Cardiac fibroblast (primary cell): Measurements from ENCODE around the gene FKBP11.
A peak's percentile ranks its signal among the peaks of the same experiment; 100 is the strongest.

ENCODE experiments used
- DNase-seq, 2 donors: peaks; one replicate each; pipeline versions ENCODE4 v3.0.0 to v3.0.0-alpha.2; 2010; ENCODE audit warnings: low read depth in 2 of 2
- H3K4me3 ChIP-seq, 2 donors: replicated peaks in 1 of 2; 1 replicate in 1 of 2; 2 replicates in 1 of 2; pipeline ENCODE4 v1.5.1; 2011; ENCODE audit warnings: low read depth in 2 of 2, low read length in 2 of 2, mild to moderate bottlenecking in 2 of 2, moderate library complexity in 1 of 2
- CTCF ChIP-seq: IDR thresholded peaks from one replicate; pipeline ENCODE4 v1.5.1; 2011; ENCODE audit warnings: low read depth, mild to moderate bottlenecking, low read length, inconsistent platforms

The FKBP11 gene

DNA sequence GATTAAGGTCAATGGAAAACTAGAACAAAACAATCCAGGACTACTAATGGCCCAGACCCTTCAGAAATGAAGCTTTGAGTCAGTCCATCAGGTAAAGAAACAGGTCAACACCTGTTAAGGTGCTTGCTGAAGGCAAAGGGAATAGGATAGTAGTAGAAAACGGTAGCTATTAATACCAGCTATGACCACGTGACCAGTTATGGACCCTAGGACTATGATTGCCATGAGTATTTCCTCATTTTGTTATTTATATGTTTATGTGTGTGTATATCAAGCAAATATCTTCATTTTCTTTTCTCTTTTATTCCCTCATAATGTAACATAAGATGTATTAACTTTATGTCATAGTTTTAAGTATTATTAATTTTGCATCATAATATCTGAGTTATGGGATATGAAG, 25.6 kb downstream of the FKBP11 start:
- TF ChIP-seq CTCF = no peak
- no peak for DNase-seq

DNA sequence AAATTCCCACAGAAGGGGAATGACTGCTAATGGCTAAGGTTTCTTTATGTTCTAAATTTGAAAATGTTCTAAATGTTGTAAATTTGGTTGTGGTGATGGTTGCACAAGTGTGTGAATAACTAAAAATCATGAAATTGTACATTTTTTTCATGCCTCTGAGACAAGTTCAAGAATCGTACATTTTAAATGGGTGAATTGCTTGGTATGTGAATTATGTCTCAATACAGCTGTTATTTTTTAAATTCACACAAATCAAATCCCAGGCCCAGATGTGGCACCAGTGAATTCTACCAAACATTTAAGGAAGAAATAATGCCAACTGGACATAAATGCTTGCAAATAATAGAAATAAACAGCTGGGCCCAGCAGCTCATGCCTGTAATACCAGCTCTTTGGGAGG, 31.0 kb downstream of the FKBP11 start:
- H3K4me3 ChIP-seq = no peak overlapping the region
- DNase-seq = no peak
- TF ChIP-seq CTCF = no peak

More for the DNA sequence above, 25.6 kb downstream of the FKBP11 start:
- H3K4me3 ChIP-seq = no peak overlapping the region

DNA sequence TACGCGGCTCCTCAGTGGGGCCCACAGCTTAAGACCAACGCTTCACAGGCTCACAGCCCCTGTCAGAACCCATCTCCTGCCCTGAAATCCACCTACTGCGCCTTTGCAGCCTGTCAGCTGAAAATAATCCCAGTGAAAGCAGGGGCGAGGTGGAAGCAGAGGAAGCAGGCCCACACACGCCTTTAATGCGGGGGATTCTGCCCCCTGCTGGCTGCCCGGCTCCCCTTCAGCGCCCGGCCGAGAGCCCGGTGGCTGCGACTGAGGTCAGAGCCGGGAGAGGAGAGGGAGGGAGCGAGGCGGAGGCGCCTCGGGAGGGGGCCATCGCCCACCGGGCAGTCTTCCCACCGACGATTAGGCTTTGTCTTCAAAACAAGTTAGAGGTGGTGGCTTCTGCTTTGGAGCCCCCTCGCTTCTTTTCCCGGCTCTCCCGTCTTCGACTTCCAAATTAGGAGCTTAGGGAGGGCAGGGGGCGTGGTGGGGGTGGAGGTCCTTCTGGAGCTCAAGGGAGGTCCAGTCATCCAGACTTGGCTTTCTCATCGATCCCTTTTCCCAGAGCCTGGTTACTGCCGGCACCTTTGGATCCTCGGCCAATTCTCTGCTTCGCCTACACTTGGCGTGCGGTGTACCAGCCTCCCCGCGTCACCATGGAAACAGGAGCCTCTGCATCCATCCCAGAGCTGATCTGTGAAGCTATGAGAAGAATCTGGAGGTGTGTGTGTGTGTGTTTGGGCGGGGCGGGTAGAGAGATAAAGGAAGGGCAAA, 34.5 kb downstream of the FKBP11 start:
- peak; percentile 75 to 81 for DNase-seq
- TF ChIP-seq CTCF = peak; percentile 97
- H3K4me3 ChIP-seq = peak overlapping the region; percentile 21 to 35

DNA sequence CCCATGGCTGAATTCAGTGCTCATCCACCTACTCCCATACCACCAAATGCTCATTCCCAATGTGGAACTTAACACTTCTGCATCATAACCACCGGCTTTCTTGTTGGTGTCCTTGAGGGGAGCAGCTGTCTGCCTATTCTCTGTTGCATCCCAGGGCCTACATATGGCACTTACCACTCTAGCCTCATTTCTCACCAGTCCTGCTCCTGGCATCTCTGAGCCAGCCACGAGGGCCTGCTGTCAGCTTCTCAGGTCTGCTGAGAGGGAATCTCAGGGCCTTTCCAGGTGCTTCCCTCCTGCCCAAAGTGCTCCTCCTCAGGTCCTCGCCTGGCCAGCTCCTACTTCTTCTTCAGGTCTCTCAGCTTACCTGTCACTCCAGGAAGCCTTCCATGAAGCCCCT, 35.6 kb downstream of the FKBP11 start:
- no peak overlapping the region for H3K4me3 ChIP-seq
- TF ChIP-seq CTCF = no peak
- DNase-seq = no peak

DNA sequence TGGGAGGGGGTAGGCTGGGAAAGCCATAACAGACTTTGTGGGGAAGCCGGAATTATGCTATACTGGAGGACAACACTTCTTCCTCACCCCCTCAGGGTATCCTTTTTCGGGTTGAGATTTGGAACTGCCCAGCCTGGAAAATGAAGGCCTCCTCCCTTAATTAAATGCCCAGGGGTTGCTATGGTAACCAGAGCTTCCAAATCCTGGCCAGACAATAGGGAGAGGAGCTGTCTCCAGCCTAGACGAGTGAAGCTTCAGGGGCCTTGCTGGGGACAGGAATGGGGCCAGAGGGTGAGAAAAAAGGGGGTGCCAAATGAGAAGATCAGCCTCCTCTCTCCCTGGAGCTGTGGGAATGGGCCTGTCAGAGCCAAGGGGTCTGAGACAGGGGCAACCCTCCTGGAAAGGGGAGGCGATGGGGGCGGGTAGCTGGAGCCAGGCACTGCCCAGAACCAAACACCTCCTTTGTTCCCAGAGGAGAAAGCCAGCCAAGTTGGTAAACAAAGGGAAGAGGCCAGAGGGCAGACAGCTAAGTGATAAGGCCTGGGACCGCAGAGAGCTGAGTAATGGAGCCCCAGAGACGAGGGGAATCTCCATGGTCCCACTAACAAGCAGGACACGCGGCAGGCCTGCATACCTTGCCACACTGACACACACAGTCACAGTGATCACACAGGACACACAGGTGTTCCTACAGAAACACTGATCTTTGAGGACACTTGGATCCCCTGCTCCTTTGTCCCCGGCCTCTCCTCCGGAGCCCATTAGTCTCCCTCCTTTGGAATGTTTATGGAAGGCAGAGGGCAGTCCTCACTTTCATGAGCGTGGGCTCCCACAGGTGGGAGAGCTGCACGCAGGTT, 41.8 kb downstream of the FKBP11 start:
- no peak for TF ChIP-seq CTCF
- no peak overlapping the region for H3K4me3 ChIP-seq
- peak in 1 of 2 donors; percentile 61 for DNase-seq

- DNase-seq = no peak
- TF ChIP-seq CTCF = no peak
- no peak overlapping the region for H3K4me3 ChIP-seq
Measured at GRCh38 chr12:48882972-48883304, 42.4 kb downstream of the FKBP11 start.
